CD14-positive monocyte (primary cell): ENCODE results near the gene LDLRAD4. TPM values are rescaled to one million over a fixed set of nuclear protein-coding genes. Genes with fewer than 3 reads are reported as not detected.

Experiments used
- DNase-seq, 3 donors: peaks; one replicate each; pipeline ENCODE4 v3.0.0-alpha.2; 2011 to 2022
- H2AFZ ChIP-seq: 2 replicates; pipeline ENCODE4 v1.6.0; 2012; ENCODE audit warnings: mild to moderate bottlenecking, low read depth, low read length, inconsistent platforms; ENCODE audit not compliant: insufficient read depth, poor library complexity, severe bottlenecking
- H3K27ac ChIP-seq, 2 donors: 1 replicate in 1 of 2; 2 replicates in 1 of 2; pipeline ENCODE4 v1.5.1; 2012 to 2013; ENCODE audit warnings: low read length in 2 of 2, control low read depth in 1 of 2, inconsistent platforms in 1 of 2, low read depth in 1 of 2, mild to moderate bottlenecking in 1 of 2
- H3K27me3 ChIP-seq, 2 donors: one replicate each; pipeline versions ENCODE4 v1.6.0 to v1.6.1; 2011 to 2013; ENCODE audit warnings: low read length in 2 of 2; ENCODE audit not compliant: control insufficient read depth in 2 of 2, insufficient read depth in 2 of 2
- H3K36me3 ChIP-seq, 2 donors: replicated peaks in 1 of 2; 1 replicate in 1 of 2; 2 replicates in 1 of 2; pipeline versions ENCODE4 v1.5.1 to v1.6.1; 2012 to 2013; ENCODE audit warnings: low read length in 2 of 2, control low read depth in 1 of 2, inconsistent platforms in 1 of 2, mild to moderate bottlenecking in 1 of 2; ENCODE audit not compliant: insufficient read depth in 2 of 2, control insufficient read depth in 1 of 2
- H3K4me1 ChIP-seq, 2 donors: 1 replicate in 1 of 2; 2 replicates in 1 of 2; pipeline versions ENCODE4 v1.5.1 to v1.6.1; 2012 to 2013; ENCODE audit warnings: low read length in 2 of 2, control low read depth in 1 of 2, inconsistent platforms in 1 of 2, mild to moderate bottlenecking in 1 of 2, moderate library complexity in 1 of 2; ENCODE audit not compliant: insufficient read depth in 2 of 2, control insufficient read depth in 1 of 2
- H3K4me2 ChIP-seq: replicated peaks from 2 replicates; pipeline ENCODE3; 2012; ENCODE audit warnings: low read length, moderate library complexity, mild to moderate bottlenecking; ENCODE audit not compliant: poor library complexity, severe bottlenecking; ENCODE audit errors: extremely low read depth
- H3K4me3 ChIP-seq, 3 experiments: fragments of 200-600 bp in 1 of 3; sonication (generic) in 1 of 3; replicated peaks in 1 of 3; 1 replicate in 2 of 3; 2 replicates in 1 of 3; pipeline ENCODE4 v1.5.1; 2011 to 2013; ENCODE audit warnings: low read length in 3 of 3, mild to moderate bottlenecking in 3 of 3, control low read depth in 2 of 3, low read depth in 2 of 3, inconsistent platforms in 1 of 3, moderate library complexity in 1 of 3
- H3K79me2 ChIP-seq: 2 replicates; pipeline ENCODE4 v1.6.0; 2012; ENCODE audit warnings: mild to moderate bottlenecking, control low read depth, inconsistent platforms, low read length, moderate library complexity; ENCODE audit not compliant: insufficient read depth
- H3K9ac ChIP-seq: 2 replicates; pipeline ENCODE4 v1.6.0; 2017; ENCODE audit warnings: low read length, mild to moderate bottlenecking; ENCODE audit not compliant: insufficient read depth, poor library complexity, severe bottlenecking
- H3K9me3 ChIP-seq, 2 donors: replicated peaks in 1 of 2; 1 replicate in 1 of 2; 2 replicates in 1 of 2; pipeline versions ENCODE4 v1.5.1 to v1.6.1; 2012 to 2013; ENCODE audit warnings: low read length in 2 of 2, control low read depth in 1 of 2; ENCODE audit not compliant: control insufficient read depth in 1 of 2, insufficient read depth in 1 of 2
- H4K20me1 ChIP-seq: 2 replicates; pipeline ENCODE4 v1.6.0; 2012; ENCODE audit warnings: mild to moderate bottlenecking, low read length, control low read depth, moderate library complexity; ENCODE audit not compliant: insufficient read depth
- H3K27ac Mint-ChIP-seq, 7 donors: one replicate each; pipeline ENCODE4 v1.8.0; 2020; ENCODE audit warnings: mild to moderate bottlenecking in 7 of 7, mixed read lengths in 7 of 7, moderate library complexity in 6 of 7, inconsistent platforms in 2 of 7
- H3K27me3 Mint-ChIP-seq, 3 donors: one replicate each; pipeline ENCODE4 v1.8.0; 2021 to 2022; ENCODE audit warnings: low read depth in 3 of 3, mild to moderate bottlenecking in 3 of 3, mixed read lengths in 3 of 3, moderate library complexity in 3 of 3, inconsistent platforms in 1 of 3
- H3K36me3 Mint-ChIP-seq, 2 donors: one replicate each; pipeline ENCODE4 v1.8.0; 2020; ENCODE audit warnings: mixed read lengths in 2 of 2, inconsistent platforms in 1 of 2, mild to moderate bottlenecking in 1 of 2
- H3K4me1 Mint-ChIP-seq: one replicate; pipeline ENCODE4 v1.8.0; 2020; ENCODE audit warnings: mild to moderate bottlenecking, mixed read lengths
- H3K4me3 Mint-ChIP-seq, 2 donors: one replicate each; pipeline ENCODE4 v1.8.0; 2020; ENCODE audit warnings: mild to moderate bottlenecking in 2 of 2, mixed read lengths in 2 of 2, moderate library complexity in 1 of 2
- H3K9me3 Mint-ChIP-seq, 7 donors: one replicate each; pipeline ENCODE4 v1.8.0; 2020 to 2022; ENCODE audit warnings: mixed read lengths in 7 of 7, mild to moderate bottlenecking in 6 of 7, moderate library complexity in 6 of 7, inconsistent platforms in 2 of 7
- WGBS: methylation state at CpG from one replicate; pipeline ENCODE4 v1.1.5; 2013; ENCODE audit warnings: missing lambda C conversion rate; ENCODE audit not compliant: insufficient coverage; 5-methylcytosine and 5-hydroxymethylcytosine counted together
- intact Hi-C, 2 donors: fragments of 100-400 bp; cut with micrococcal nuclease; formaldehyde crosslinking; loops; one replicate each; pipeline versions ENCODE4 v1.15.0 to v1.15.1; 2023
- polyA plus RNA-seq, 3 donors: library from polyadenylated mRNA; depleted of rRNA in 1 of 3; unstranded in 2 of 3; stranded (reverse) in 1 of 3; fragments of 300-500 nt in 2 of 3; fragments of >200 nt in 1 of 3; fragmentation: Illumina TruSeq in 2 of 3; gene quantifications; 1 replicate in 2 of 3; 2 replicates in 1 of 3; pipeline ENCODE4 v1.2.3, GENCODE V29; 2012 to 2021
- TF ChIP-seq, protein P1 (sequence below): fragments of 200-600 bp; IDR thresholded peaks from one replicate; pipeline ENCODE4 v1.8.0; 2022; ENCODE audit warnings: antibody characterized with exemption, mild to moderate bottlenecking

Gene LDLRAD4
- polyA plus RNA-seq, 3 donors: 13.5 to 15.4 (median 13.8) TPM

GRCh38 chr18:13485182-13485581 is 266.6 kb downstream of the LDLRAD4 start:
- H3K27ac Mint-ChIP-seq: peak overlapping the region in 1 of 7 donors; percentile 20
- no peak overlapping the region for H3K4me2 ChIP-seq
- no peak overlapping the region for H3K9ac ChIP-seq
- no peaks in the 10 kb centered on the region for H3K9me3 ChIP-seq
- H3K36me3 ChIP-seq: peaks cover 31 to 66% of the 10 kb centered on the region in 2 donors
- H3K9me3 Mint-ChIP-seq: peaks cover 0 to 3% (median 0%) of the 10 kb centered on the region in 7 donors
- no peak overlapping the region for H3K4me3 Mint-ChIP-seq
- H3K4me3 ChIP-seq: no peak overlapping the region
- H2AFZ ChIP-seq: no peak overlapping the region
- peaks cover 63% of the 10 kb centered on the region for H4K20me1 ChIP-seq
- no peaks in the 10 kb centered on the region for H3K79me2 ChIP-seq
- H3K27me3 Mint-ChIP-seq: peaks cover 0 to 2% (median 0%) of the 10 kb centered on the region in 3 donors
- H3K36me3 Mint-ChIP-seq: peaks cover 58 to 63% of the 10 kb centered on the region in 2 donors
- peaks cover 6% of the 10 kb centered on the region in 2 donors for H3K4me1 ChIP-seq
- no peak overlapping the region for H3K27ac ChIP-seq
- 53% methylated on average over 5 of the region's 6 CpGs for WGBS
- DNase-seq: no peak
- H3K4me1 Mint-ChIP-seq: peaks cover 23% of the 10 kb centered on the region
- TF ChIP-seq, protein P1, sequence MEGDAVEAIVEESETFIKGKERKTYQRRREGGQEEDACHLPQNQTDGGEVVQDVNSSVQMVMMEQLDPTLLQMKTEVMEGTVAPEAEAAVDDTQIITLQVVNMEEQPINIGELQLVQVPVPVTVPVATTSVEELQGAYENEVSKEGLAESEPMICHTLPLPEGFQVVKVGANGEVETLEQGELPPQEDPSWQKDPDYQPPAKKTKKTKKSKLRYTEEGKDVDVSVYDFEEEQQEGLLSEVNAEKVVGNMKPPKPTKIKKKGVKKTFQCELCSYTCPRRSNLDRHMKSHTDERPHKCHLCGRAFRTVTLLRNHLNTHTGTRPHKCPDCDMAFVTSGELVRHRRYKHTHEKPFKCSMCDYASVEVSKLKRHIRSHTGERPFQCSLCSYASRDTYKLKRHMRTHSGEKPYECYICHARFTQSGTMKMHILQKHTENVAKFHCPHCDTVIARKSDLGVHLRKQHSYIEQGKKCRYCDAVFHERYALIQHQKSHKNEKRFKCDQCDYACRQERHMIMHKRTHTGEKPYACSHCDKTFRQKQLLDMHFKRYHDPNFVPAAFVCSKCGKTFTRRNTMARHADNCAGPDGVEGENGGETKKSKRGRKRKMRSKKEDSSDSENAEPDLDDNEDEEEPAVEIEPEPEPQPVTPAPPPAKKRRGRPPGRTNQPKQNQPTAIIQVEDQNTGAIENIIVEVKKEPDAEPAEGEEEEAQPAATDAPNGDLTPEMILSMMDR: no peak
- H3K27me3 ChIP-seq: no peaks in the 10 kb centered on the region
- intact Hi-C loops: no loop called here

GRCh38 chr18:13485604-13486003 is 267.0 kb downstream of the LDLRAD4 start:
- peaks cover 0 to 2% (median 0%) of the 10 kb centered on the region in 3 donors for H3K27me3 Mint-ChIP-seq

More at GRCh38 chr18:13485604-13486003, 267.0 kb downstream of the LDLRAD4 start:
- TF ChIP-seq, protein P1: no peak
- peaks cover 0 to 3% (median 0%) of the 10 kb centered on the region in 7 donors for H3K9me3 Mint-ChIP-seq
- H3K27ac Mint-ChIP-seq: peak overlapping the region in 1 of 7 donors; percentile 20
- Histone ChIP-seq H3K27ac (no peak overlapping the region), H3K9ac (no peak overlapping the region), H2AFZ (no peak overlapping the region), H4K20me1 (peaks cover 58% of the 10 kb centered on the region), H3K4me3 (no peak overlapping the region), H3K9me3 (no peaks in the 10 kb centered on the region), H3K4me2 (no peak overlapping the region), H3K27me3 (no peaks in the 10 kb centered on the region), H3K79me2 (no peaks in the 10 kb centered on the region), H3K4me1 (peaks cover 6% of the 10 kb centered on the region in 2 donors), H3K36me3 (peaks cover 32 to 66% of the 10 kb centered on the region in 2 donors)
- peaks cover 61 to 62% of the 10 kb centered on the region in 2 donors for H3K36me3 Mint-ChIP-seq
- WGBS: no CpG with 5 or more reads among the region's 7 CpGs
- H3K4me1 Mint-ChIP-seq: peaks cover 19% of the 10 kb centered on the region
- H3K4me3 Mint-ChIP-seq: no peak overlapping the region
- DNase-seq: no peak
- intact Hi-C loops: no loop called here
